ENCODE measurements around the gene ERLIN1. TPM values are rescaled to one million over a fixed set of nuclear protein-coding genes. Genes with fewer than 3 reads are reported as not detected.

ERLIN1 gene
- total RNA-seq, 1 experiment from 2014 or later, result 79.8 TPM

- TF ChIP-seq TCF7L2 (IDR thresholded peaks at IDR 0.05; ENCODE audit: low read depth, low read length) (no peak), SIN3A (IDR thresholded peaks at IDR 0.05; ENCODE audit: borderline replicate concordance, insufficient read depth, low read depth, low read length) (no peak), CTCF (IDR thresholded peaks at IDR 0.05) (no peak), POLR2AphosphoS5 (IDR thresholded peaks at IDR 0.05; ENCODE audit: low read depth, low read length) (no peak), REST (IDR thresholded peaks at IDR 0.05; ENCODE audit: insufficient read depth in 1 of 2, low read depth in 2 of 2, low read length in 1 of 2) (no peak)
- no TSS peak for BruUV-seq (replicated peaks)
- Histone ChIP-seq H3K27me3 (ENCODE audit: control insufficient read depth, insufficient read depth, low read length) (no peaks in the 10 kb centered on the region), H3K36me3 (ENCODE audit: control insufficient read depth, insufficient read depth, low read length) (no peaks in the 10 kb centered on the region), H3K27ac (ENCODE audit: low read length) (no peak overlapping the region), H3K4me1 (ENCODE audit: control insufficient read depth, insufficient read depth, low read length) (no peaks in the 10 kb centered on the region), H3K9me3 (ENCODE audit: control insufficient read depth, insufficient read depth, low read depth, low read length) (no peaks in the 10 kb centered on the region), H3K4me3 (ENCODE audit: low read depth in 2 of 2, low read length in 2 of 2) (no peak overlapping the region)
- in situ Hi-C loops (cut with HindIII; ENCODE audit: low pct_unique_long_range_greater_than_20kb, low sequenced_read_pairs) (no loop called here), intact Hi-C loops (cut with micrococcal nuclease; ENCODE audit: unreplicated experiment) (no loop called here)
- ATAC-seq, result no peak
- POLR2A ChIA-PET, result interaction anchor here (0.6 kb wide), 1 partner anchor 18 kb away, joined by 4 read pairs; no protein-coding TSS in a partner anchor
- CTCF ChIA-PET, result no interaction called here
- DNase-seq (ENCODE audit: low read depth, low spot score), result no peak
These were observed 65.3 kb downstream of the ERLIN1 start for GRCh38 chr10:100120550-100120949.

- POLR2A ChIA-PET, result no interaction called here
- ATAC-seq (no peak), DNase-seq (ENCODE audit: low read depth, low spot score) (no peak)
- in situ Hi-C loops (cut with HindIII; ENCODE audit: low pct_unique_long_range_greater_than_20kb, low sequenced_read_pairs) (no loop called here), intact Hi-C loops (cut with micrococcal nuclease; ENCODE audit: unreplicated experiment) (no loop called here)
- CTCF ChIA-PET, result no interaction called here
- no peaks in the 10 kb centered on the region for H3K27me3 ChIP-seq (ENCODE audit: control insufficient read depth, insufficient read depth, low read length)
- H3K4me1 ChIP-seq (ENCODE audit: control insufficient read depth, insufficient read depth, low read length), result no peaks in the 10 kb centered on the region
- H3K4me3 ChIP-seq (ENCODE audit: low read depth in 2 of 2, low read length in 2 of 2), result no peak overlapping the region
- no peak overlapping the region for H3K27ac ChIP-seq (ENCODE audit: low read length)
- TF ChIP-seq REST (IDR thresholded peaks at IDR 0.05; ENCODE audit: insufficient read depth in 1 of 2, low read depth in 2 of 2, low read length in 1 of 2), result no peak
- TF ChIP-seq TCF7L2 (IDR thresholded peaks at IDR 0.05; ENCODE audit: low read depth, low read length), result no peak
- TF ChIP-seq SIN3A (IDR thresholded peaks at IDR 0.05; ENCODE audit: borderline replicate concordance, insufficient read depth, low read depth, low read length), result no peak
- TF ChIP-seq CTCF (IDR thresholded peaks at IDR 0.05), result no peak
- TF ChIP-seq POLR2AphosphoS5 (IDR thresholded peaks at IDR 0.05; ENCODE audit: low read depth, low read length), result no peak
- no peaks in the 10 kb centered on the region for H3K36me3 ChIP-seq (ENCODE audit: control insufficient read depth, insufficient read depth, low read length)
- no peaks in the 10 kb centered on the region for H3K9me3 ChIP-seq (ENCODE audit: control insufficient read depth, insufficient read depth, low read depth, low read length)
- BruUV-seq (replicated peaks), result no TSS peak
These were observed 66.1 kb downstream of the ERLIN1 start for GRCh38 chr10:100119726-100120125.
